ENCODE measurements around the gene CACNB2.

CACNB2 gene

GRCh38 chr10:18516851-18517250 is 376.6 kb downstream of the CACNB2 start:
- FAIRE-seq (no peak), DNase-seq (ENCODE audit: insufficient read length) (no peak)
- TF ChIP-seq POLR2A (IDR thresholded peaks at IDR 0.05; ENCODE audit: low read depth, low read length) (no peak), TAF1 (IDR thresholded peaks at IDR 0.05; ENCODE audit: borderline replicate concordance, low read depth, low read length) (no peak), POLR2AphosphoS5 (IDR thresholded peaks at IDR 0.05; ENCODE audit: low read depth, low read length) (no peak)

GRCh38 chr10:18523025-18523424 is 382.8 kb downstream of the CACNB2 start:
- DNase-seq (ENCODE audit: insufficient read length), result no peak
- FAIRE-seq, result no peak
- TF ChIP-seq POLR2A (IDR thresholded peaks at IDR 0.05; ENCODE audit: low read depth, low read length) (no peak), TAF1 (IDR thresholded peaks at IDR 0.05; ENCODE audit: borderline replicate concordance, low read depth, low read length) (no peak), POLR2AphosphoS5 (IDR thresholded peaks at IDR 0.05; ENCODE audit: low read depth, low read length) (no peak)

GRCh38 chr10:18523858-18524257 is 383.6 kb downstream of the CACNB2 start:
- no peak for FAIRE-seq
- no peak for TF ChIP-seq TAF1 (IDR thresholded peaks at IDR 0.05; ENCODE audit: borderline replicate concordance, low read depth, low read length)
- TF ChIP-seq POLR2A (IDR thresholded peaks at IDR 0.05; ENCODE audit: low read depth, low read length), result no peak
- no peak for TF ChIP-seq POLR2AphosphoS5 (IDR thresholded peaks at IDR 0.05; ENCODE audit: low read depth, low read length)
- DNase-seq (ENCODE audit: insufficient read length), result no peak

GRCh38 chr10:18527687-18528086 is 387.5 kb downstream of the CACNB2 start:
- DNase-seq (ENCODE audit: insufficient read length), result no peak
- TF ChIP-seq TAF1 (IDR thresholded peaks at IDR 0.05; ENCODE audit: borderline replicate concordance, low read depth, low read length), result no peak
- no peak for TF ChIP-seq POLR2AphosphoS5 (IDR thresholded peaks at IDR 0.05; ENCODE audit: low read depth, low read length)
- TF ChIP-seq POLR2A (IDR thresholded peaks at IDR 0.05; ENCODE audit: low read depth, low read length), result no peak
- FAIRE-seq, result no peak

GRCh38 chr10:18528292-18528691 is 388.1 kb downstream of the CACNB2 start:
- DNase-seq (ENCODE audit: insufficient read length) (no peak), FAIRE-seq (no peak)
- TF ChIP-seq TAF1 (IDR thresholded peaks at IDR 0.05; ENCODE audit: borderline replicate concordance, low read depth, low read length) (no peak), POLR2AphosphoS5 (IDR thresholded peaks at IDR 0.05; ENCODE audit: low read depth, low read length) (no peak), POLR2A (IDR thresholded peaks at IDR 0.05; ENCODE audit: low read depth, low read length) (no peak)

GRCh38 chr10:18532881-18533535 is 392.8 kb downstream of the CACNB2 start:
- no peak for DNase-seq (ENCODE audit: insufficient read length)
- TF ChIP-seq POLR2AphosphoS5 (IDR thresholded peaks at IDR 0.05; ENCODE audit: low read depth, low read length) (no peak), POLR2A (IDR thresholded peaks at IDR 0.05; ENCODE audit: low read depth, low read length) (no peak), TAF1 (IDR thresholded peaks at IDR 0.05; ENCODE audit: borderline replicate concordance, low read depth, low read length) (no peak)
- no peak for FAIRE-seq

GRCh38 chr10:18533896-18534295 is 393.7 kb downstream of the CACNB2 start:
- FAIRE-seq (no peak), DNase-seq (ENCODE audit: insufficient read length) (no peak)
- TF ChIP-seq POLR2AphosphoS5 (IDR thresholded peaks at IDR 0.05; ENCODE audit: low read depth, low read length) (no peak), TAF1 (IDR thresholded peaks at IDR 0.05; ENCODE audit: borderline replicate concordance, low read depth, low read length) (no peak), POLR2A (IDR thresholded peaks at IDR 0.05; ENCODE audit: low read depth, low read length) (no peak)

- FAIRE-seq, result no peak
- no peak for DNase-seq (ENCODE audit: insufficient read length)
Observed at GRCh38 chr10:18539335-18539734, 399.1 kb downstream of the CACNB2 start.

GRCh38 chr10:18540195-18540594 is 400.0 kb downstream of the CACNB2 start:
- no peak for DNase-seq (ENCODE audit: insufficient read length)
- TF ChIP-seq TAF1 (IDR thresholded peaks at IDR 0.05; ENCODE audit: borderline replicate concordance, low read depth, low read length), result no peak
- TF ChIP-seq POLR2AphosphoS5 (IDR thresholded peaks at IDR 0.05; ENCODE audit: low read depth, low read length), result no peak
- TF ChIP-seq POLR2A (IDR thresholded peaks at IDR 0.05; ENCODE audit: low read depth, low read length), result no peak
- FAIRE-seq, result no peak

More at GRCh38 chr10:18539335-18539734, 399.1 kb downstream of the CACNB2 start:
- no peak for TF ChIP-seq TAF1 (IDR thresholded peaks at IDR 0.05; ENCODE audit: borderline replicate concordance, low read depth, low read length)
- no peak for TF ChIP-seq POLR2A (IDR thresholded peaks at IDR 0.05; ENCODE audit: low read depth, low read length)
- TF ChIP-seq POLR2AphosphoS5 (IDR thresholded peaks at IDR 0.05; ENCODE audit: low read depth, low read length), result no peak

- no peak for TF ChIP-seq TAF1 (IDR thresholded peaks at IDR 0.05; ENCODE audit: borderline replicate concordance, low read depth, low read length)
- TF ChIP-seq POLR2AphosphoS5 (IDR thresholded peaks at IDR 0.05; ENCODE audit: low read depth, low read length), result no peak
- TF ChIP-seq POLR2A (IDR thresholded peaks at IDR 0.05; ENCODE audit: low read depth, low read length), result no peak
- FAIRE-seq, result no peak
- DNase-seq (ENCODE audit: insufficient read length), result no peak
Observed at GRCh38 chr10:18542832-18543231, 402.6 kb downstream of the CACNB2 start.

GRCh38 chr10:18545621-18546305 is 405.5 kb downstream of the CACNB2 start:
- TF ChIP-seq POLR2AphosphoS5 (IDR thresholded peaks at IDR 0.05; ENCODE audit: low read depth, low read length) (no peak), POLR2A (IDR thresholded peaks at IDR 0.05; ENCODE audit: low read depth, low read length) (no peak), TAF1 (IDR thresholded peaks at IDR 0.05; ENCODE audit: borderline replicate concordance, low read depth, low read length) (no peak)
- FAIRE-seq, result no peak
- no peak for DNase-seq (ENCODE audit: insufficient read length)

GRCh38 chr10:18549105-18549504 is 408.9 kb downstream of the CACNB2 start:
- FAIRE-seq, result no peak
- no peak for TF ChIP-seq POLR2AphosphoS5 (IDR thresholded peaks at IDR 0.05; ENCODE audit: low read depth, low read length)
- TF ChIP-seq TAF1 (IDR thresholded peaks at IDR 0.05; ENCODE audit: borderline replicate concordance, low read depth, low read length), result no peak
- no peak for TF ChIP-seq POLR2A (IDR thresholded peaks at IDR 0.05; ENCODE audit: low read depth, low read length)
- DNase-seq (ENCODE audit: insufficient read length), result no peak
